GM18505 (cell line): ENCODE measurements around the gene SSPN.

Experiments used
- ATAC-seq: cut with Tn5 transposase; IDR thresholded peaks from one replicate; pipeline ENCODE4 v1.9.1; 2021; ENCODE audit not compliant: unreplicated experiment
- POLR2A ChIP-seq: IDR thresholded peaks from 4 replicates; pipeline ENCODE4 v1.6.1; 2011; ENCODE audit warnings: borderline replicate concordance; ENCODE audit not compliant: insufficient read depth, insufficient read length; ENCODE audit errors: extremely low read depth

The SSPN gene

DNA sequence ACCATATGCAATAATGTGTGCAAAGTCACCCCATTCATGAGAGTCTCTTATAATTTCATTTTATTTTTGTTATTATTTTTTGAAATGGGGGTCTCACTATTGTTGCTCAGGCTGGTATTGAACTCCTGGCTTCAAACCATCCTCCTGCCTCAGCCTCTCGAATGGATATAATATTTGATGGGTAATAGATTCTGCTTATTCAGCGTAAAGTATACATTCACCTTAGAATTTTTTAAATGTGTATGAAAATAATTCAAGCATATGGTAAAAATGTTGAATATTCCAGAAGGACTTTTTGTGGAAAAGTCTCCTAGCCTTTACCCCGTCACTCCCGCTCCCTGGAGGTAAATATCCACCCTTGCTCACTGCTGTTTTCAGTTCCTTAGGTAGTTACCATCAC is 23.4 kb upstream of the SSPN start:
- no peak for ATAC-seq

DNA sequence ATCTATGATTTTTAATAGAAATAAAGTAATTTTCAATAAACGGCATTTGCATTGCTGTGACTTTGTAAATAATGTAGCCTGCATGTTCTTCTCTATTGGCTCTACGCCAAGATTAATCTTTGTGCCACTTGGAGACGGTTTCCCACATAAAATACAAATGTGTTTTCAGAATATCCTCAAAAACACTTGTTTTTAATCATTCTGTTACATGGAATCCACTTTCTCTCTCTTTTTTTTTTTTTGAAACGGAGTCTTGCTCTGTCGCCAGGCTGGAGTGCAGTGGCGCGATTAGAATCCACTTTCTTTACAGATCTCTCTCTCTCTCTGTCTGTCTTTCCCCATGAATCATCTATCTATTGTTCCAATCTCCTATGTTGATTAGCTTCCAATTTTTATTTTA is 22.8 kb upstream of the SSPN start:
- no peak for ATAC-seq
- TF ChIP-seq POLR2A, result no peak

More for the DNA sequence above, 23.4 kb upstream of the SSPN start:
- TF ChIP-seq POLR2A, result no peak

DNA sequence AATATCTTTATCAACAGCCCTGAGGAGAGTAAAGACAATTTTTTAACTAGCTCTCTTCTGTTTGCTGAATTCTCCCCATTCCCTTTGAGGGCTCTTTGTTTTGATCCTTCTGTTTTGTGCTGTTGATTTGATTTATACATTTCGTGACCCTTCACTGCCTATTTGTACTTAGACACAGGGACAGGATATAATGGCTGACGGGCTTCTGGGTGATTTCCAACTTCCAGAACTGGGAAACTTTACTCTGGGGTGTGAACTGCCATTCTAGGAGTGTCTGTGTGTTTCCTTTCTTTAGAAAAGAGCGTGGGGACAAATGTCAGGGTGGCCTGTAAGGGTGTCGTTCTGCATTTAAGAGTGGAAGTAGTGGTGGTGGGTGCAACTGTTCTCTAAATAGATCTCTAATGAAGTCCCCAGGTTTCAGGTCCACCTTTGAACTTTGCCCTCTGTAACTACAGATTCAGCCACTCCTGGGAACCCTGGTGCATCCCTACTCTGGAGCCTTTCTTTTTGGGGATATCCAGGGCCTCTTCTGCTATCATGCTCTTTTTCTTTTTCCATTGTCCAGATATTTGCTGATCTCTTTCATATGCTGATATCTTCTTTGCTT is 22.3 kb upstream of the SSPN start:
- TF ChIP-seq POLR2A, result no peak
- ATAC-seq, result no peak

DNA sequence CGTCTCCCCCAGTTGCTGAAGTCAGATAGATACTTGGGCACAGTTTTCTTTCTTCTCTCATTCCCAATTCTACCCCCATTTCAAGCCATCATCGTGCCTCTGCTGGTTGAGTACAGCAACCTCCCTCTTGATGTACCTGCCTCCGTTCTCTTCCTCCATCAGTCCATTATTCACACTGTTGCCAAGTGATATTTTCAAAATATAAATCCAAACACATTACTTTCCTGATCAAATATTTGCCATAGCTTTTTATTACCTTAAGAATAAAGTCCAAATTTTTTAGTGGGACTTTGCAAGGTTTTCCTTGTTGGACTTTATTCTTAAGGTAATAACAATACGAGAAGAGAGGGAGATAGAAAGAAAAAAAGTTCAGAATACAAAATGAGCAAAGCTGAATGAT is 18.6 kb upstream of the SSPN start:
- ATAC-seq, result no peak

DNA sequence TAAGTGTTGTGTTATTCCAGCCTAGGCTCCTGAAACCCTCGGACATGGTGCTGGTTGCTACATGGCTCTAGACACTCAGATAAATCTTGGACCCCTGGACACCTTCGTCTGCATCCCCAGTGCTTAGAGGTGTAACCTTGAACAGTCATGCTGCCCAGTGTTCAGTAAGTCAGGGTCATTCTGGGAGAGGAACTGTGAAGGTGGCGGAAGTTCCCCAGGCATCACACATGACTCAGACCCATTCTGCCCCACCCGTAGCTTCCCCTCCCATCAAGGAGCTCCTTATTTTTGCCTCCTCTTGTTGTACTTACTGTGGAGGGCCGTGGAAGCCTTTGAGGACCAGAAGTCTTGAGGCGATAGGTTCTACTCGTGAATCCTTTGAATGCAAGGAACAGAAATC is 18.1 kb upstream of the SSPN start:
- ATAC-seq, result no peak
- no peak for TF ChIP-seq POLR2A

More for the DNA sequence above, 18.6 kb upstream of the SSPN start:
- TF ChIP-seq POLR2A, result no peak

DNA sequence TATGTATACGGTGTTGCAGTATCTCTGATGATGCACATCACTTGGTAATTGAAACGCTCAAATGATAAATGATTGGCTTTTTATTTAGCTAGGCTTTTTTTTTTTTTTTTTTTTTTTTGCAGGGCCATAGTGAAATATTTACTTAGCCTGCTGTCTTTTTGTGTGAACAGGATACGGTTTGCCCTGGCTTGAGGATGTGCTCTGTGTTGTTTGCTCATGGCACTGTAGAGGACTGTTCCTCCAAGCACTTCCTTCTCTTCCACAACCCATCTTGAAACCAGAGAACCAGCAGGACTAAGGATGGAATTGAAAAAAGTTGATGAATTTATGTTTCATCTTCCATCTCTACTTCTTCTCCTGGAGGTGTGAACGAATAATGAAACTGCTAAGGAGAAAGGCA is 15.5 kb upstream of the SSPN start:
- no peak for TF ChIP-seq POLR2A
- ATAC-seq, result no peak

DNA sequence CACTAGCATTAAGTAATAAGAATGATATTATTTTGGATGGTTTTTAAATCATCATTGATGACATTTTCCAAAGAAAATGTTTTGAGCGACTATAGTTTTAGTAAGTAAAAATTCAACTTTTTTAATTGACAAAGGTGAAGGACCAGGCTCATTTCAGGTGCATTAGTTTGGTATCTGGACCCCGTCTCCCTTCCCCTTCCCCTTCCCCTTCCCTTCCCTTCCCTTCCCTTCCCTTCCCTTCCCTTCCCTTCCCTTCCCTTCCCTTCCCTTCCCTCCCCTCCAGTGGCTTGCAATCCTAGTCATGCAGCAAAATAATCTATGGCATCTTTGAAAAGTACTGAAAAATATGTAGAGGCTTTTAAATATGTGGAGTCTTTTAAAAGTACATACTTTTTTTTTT is 13.0 kb upstream of the SSPN start:
- ATAC-seq, result no peak
- TF ChIP-seq POLR2A, result no peak

DNA sequence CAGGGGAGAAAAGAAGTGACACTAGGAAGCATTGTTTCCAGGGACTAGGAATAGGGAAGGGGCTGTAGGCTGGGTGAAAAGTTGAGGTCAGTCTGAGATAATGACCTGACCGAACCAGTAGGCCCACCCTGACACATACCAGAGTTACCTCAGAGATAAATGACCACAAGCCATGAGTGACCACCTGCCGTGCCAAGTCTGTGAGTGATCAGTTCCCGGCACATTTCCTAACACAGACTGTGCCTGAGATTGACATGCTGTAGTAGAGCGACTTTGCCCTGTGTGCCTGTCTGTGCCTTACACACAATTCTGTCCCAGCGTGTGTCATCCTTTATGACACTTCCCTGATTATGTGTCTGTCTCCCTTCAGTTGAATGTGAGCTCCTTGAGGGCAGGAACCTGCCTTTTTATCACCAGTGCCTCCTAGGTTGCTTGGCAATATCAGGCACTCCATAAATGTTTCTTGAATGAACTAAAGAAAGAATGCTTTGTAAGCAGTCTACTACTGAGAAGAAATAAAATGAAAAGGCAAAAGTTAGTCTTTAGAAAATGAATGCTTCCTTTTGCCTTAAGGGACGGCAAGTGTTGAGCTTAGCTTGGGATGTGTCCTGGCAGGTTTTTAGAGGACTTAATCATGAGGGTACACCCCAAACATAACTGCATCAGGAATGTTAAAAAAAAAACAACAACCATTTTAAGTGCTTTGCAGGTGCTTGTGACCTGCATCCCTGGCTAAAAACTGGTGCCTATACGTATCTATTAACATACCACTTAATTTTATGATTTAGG is 9.6 kb upstream of the SSPN start:
- no peak for TF ChIP-seq POLR2A
- ATAC-seq, result no peak

DNA sequence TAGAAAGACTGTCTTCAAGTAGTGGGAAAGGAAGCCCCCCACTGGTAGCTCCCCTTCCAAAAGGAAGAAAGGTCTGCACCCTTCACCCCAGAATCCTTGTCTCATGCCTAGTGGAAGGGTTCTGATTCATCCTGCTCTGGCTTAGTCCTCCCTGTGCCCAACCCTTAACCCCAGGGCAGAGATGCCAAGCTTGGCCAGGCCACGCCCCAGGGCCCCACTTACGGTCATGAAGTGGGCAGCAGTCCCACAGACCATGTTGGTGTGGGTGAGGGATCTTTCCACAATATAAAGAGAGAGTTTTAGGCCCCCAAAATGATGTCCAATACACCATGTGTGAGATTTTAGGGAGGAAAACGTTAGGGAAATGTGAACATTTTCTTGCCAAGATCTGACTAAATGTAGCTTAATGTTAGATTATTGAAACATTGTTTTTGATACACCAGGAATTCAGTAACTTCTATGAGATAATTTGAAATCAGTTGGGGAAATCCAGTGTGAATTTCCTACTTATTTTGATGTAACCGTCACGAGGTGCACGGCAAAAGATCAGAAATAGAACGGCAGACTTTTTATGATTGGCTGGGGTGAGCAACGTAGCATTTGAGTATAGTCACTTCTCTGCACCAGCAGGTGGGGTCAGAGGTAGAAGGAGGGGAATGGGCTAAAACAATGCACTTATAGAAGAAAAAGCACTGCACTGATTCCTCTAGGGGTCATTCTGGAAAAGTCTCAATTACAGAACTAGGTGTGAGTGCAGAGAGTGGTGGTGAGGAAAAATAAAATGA is 8.2 kb upstream of the SSPN start:
- no peak for TF ChIP-seq POLR2A
- no peak for ATAC-seq

DNA sequence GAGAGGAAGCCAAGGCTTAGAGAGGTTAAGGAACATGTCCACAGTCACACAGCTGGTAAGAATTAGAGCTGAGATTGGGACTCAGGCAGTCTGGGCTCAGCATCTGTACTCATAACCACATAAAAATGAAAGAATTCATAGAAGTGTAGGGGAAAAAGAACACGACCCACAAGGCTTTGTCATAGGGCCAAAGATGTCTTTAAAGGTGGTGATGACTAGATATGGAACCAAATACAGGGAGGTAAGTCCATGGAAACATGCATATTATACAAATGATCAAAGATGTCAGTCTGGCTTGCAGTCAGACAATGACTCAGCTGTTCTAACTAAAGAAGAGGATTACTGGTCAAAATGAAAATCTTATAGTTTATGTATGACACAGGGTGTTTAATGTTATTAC is 7.2 kb upstream of the SSPN start:
- no peak for ATAC-seq
- no peak for TF ChIP-seq POLR2A

DNA sequence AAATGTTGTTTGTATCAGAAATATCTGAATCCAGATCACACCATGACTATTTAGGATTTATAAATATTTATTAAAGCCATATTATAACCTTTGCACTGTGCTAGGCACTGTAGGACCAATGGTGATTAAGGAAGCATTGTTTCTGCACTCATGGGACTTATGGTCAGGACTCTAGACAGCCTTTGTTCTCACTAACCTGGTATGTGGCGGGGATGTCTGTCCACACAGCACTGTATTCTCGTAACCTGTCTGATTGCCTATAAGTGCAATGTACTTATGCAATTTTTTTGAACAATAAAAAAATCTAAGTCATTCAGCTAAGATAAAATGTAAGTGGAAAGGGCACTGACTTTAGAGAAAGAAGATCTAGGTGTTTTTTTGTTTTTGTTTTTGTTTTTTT is 6.7 kb upstream of the SSPN start:
- ATAC-seq, result no peak
- TF ChIP-seq POLR2A, result no peak

DNA sequence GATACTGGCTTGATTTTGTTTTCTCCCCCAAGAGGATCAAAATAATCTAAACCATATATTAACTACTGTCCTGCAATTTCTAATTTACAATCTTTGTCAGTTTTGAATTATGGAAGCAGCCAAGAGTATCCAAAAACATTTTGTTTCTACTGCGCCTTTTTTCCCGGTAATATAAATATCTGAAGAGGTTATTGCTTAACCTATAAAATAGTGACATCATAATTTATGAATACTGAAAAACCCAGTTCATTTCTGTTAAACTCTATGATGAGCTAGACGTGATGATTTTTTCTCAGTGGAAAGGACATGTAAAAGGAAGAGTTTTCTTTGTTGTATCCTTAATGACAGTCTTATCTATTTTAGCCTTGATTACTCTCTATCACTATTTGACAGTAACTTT is 3.2 kb upstream of the SSPN start:
- no peak for TF ChIP-seq POLR2A
- no peak for ATAC-seq

DNA sequence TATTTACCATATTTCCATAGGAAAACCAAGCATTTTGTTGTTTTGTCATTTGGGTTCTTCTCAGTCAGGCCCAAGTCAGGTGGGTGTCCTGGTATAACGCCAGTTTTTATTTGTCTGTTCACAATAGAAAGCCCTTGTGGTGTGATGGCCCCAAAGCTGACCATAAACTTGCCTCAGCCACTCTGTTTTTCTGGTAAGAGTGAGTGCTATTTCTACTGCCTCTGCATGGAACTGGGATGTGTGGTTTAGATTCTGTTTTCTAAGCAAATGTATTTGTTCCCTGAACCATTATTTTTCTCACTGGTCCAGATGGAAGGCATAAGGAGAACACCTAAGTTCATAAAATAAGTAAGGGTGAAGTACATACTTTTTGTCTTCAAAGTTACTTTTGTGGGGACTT is 1.8 kb upstream of the SSPN start:
- no peak for ATAC-seq
- no peak for TF ChIP-seq POLR2A
